ENCODE results near the gene HSPA2. TPM values are rescaled to one million over a fixed set of nuclear protein-coding genes. Genes with fewer than 3 reads are reported as not detected.
"Not testable (repeated sequence)": the region's sequence is repeated elsewhere in the genome, so short reads cannot be mapped to it uniquely, and the experiment has no call there.

Gene HSPA2
- total RNA-seq, 2 donors from 2014 or later: 4.0 to 19.7 TPM

DNA sequence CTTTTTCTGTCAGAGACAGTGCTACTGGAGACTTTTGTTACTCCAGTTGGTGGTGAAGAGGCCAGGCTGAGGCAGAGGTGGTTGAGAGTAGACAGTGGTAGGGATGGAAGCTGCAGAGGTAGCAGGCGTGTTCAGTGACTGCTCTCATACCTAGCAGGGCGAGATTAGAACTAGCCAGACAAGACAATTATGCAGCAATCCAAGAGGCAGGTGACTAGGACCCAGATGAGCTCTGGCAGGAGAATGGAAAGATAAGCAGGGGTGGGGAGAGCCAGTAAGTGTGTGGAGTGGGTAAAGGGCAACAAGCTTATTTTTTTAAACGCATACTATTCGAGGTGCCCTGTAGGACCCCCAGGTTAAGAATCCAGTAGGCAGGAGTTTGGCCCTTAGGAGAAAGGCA, 14.0 kb downstream of the HSPA2 start:
- no peak for ATAC-seq
- 28 to 44% methylated on average over 4 of the region's 4 CpGs for WGBS, 2 donors

GRCh38 chr14:64556526-64556925, 16.0 kb downstream of the HSPA2 start:
- Histone ChIP-seq H3K27me3 (no peaks in the 10 kb centered on the region), H3K36me3 (replicated peaks in 1 of 2; ENCODE audit: insufficient read depth in 1 of 2, low read depth in 2 of 2) (no peaks in the 10 kb centered on the region), H3K27ac (no peak overlapping the region), H3K4me1 (no peaks in the 10 kb centered on the region), H3K9me3 (no peaks in the 10 kb centered on the region), H3K4me3 (no peak overlapping the region)
- 95 to 98% methylated on average over 5 of the region's 5 CpGs for WGBS, 2 donors
- ATAC-seq (no peak), DNase-seq (no peak)
- intact Hi-C loops (cut with DNase I): loop anchor here (10.0 kb wide), 1 partner anchor 68 kb away; no protein-coding TSS in a partner anchor
- TF ChIP-seq CTCF (IDR thresholded peaks at IDR 0.05) (no peak), POLR2A (IDR thresholded peaks at IDR 0.05) (no peak)

More for the DNA sequence above, 14.0 kb downstream of the HSPA2 start:
- TF ChIP-seq CTCF (IDR thresholded peaks at IDR 0.05) (no peak), POLR2A (IDR thresholded peaks at IDR 0.05) (no peak)
- Histone ChIP-seq H3K27ac (no peak overlapping the region), H3K4me3 (no peak overlapping the region), H3K4me1 (peaks cover 7% of the 10 kb centered on the region), H3K9me3 (no peaks in the 10 kb centered on the region), H3K27me3 (no peaks in the 10 kb centered on the region), H3K36me3 (replicated peaks in 1 of 2; ENCODE audit: insufficient read depth in 1 of 2, low read depth in 2 of 2) (no peaks in the 10 kb centered on the region)
- intact Hi-C loops (cut with DNase I): loop anchor here (10.0 kb wide), 1 partner anchor 70 kb away; no protein-coding TSS in a partner anchor
- DNase-seq: no peak

- H3K4me3 ChIP-seq; DNase-seq; H3K4me1 ChIP-seq; H3K27ac ChIP-seq; ATAC-seq; H3K27me3 ChIP-seq; H3K9me3 ChIP-seq; H3K36me3 ChIP-seq (replicated peaks in 1 of 2; ENCODE audit: insufficient read depth in 1 of 2, low read depth in 2 of 2): not testable (repeated sequence)
- intact Hi-C loops (cut with DNase I): loop anchor here (10.0 kb wide), 1 partner anchor 67 kb away; no protein-coding TSS in a partner anchor
- whole genome bisulfite sequencing, 2 donors: 92 to 98% methylated on average over 2 of the region's 2 CpGs
Measured at GRCh38 chr14:64558216-64558615, 17.7 kb downstream of the HSPA2 start.

DNA sequence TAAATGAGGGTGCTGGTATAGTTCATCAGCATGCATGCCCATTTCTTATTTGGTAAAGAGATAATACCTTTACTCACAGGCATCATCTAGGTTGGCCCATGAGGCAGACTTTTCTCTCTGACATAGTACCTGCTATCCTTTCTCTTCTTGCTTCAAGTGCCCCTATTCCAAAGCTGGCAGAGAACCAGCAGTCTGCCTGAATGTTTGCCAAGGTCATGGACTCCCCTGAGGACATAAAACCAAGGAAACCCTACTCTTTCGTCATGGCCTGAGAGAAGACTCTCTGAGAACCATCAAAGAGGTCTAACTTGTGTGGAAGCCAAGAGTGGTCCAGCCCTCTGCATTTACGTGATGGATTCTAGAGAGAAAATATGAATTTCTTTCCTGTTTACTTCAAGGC, 21.1 kb downstream of the HSPA2 start:
- TF ChIP-seq POLR2A (IDR thresholded peaks at IDR 0.05): no peak
- TF ChIP-seq CTCF (IDR thresholded peaks at IDR 0.05): no peak
- WGBS, 2 donors: 50 to 58% methylated on average over 2 of the region's 2 CpGs
- H3K4me1 ChIP-seq: no peaks in the 10 kb centered on the region
- no peak overlapping the region for H3K27ac ChIP-seq
- intact Hi-C loops (cut with DNase I): no loop called here
- H3K27me3 ChIP-seq: no peaks in the 10 kb centered on the region
- no peaks in the 10 kb centered on the region for H3K36me3 ChIP-seq (replicated peaks in 1 of 2; ENCODE audit: insufficient read depth in 1 of 2, low read depth in 2 of 2)
- DNase-seq (no peak), ATAC-seq (no peak)
- no peaks in the 10 kb centered on the region for H3K9me3 ChIP-seq
- no peak overlapping the region for H3K4me3 ChIP-seq

- Histone ChIP-seq H3K27ac (no peak overlapping the region), H3K4me3 (no peak overlapping the region), H3K9me3 (no peaks in the 10 kb centered on the region), H3K27me3 (no peaks in the 10 kb centered on the region), H3K36me3 (replicated peaks in 1 of 2; ENCODE audit: insufficient read depth in 1 of 2, low read depth in 2 of 2) (no peaks in the 10 kb centered on the region), H3K4me1 (no peaks in the 10 kb centered on the region)
- no peak for ATAC-seq
- intact Hi-C loops (cut with DNase I): no loop called here
- DNase-seq: no peak
- TF ChIP-seq CTCF (IDR thresholded peaks at IDR 0.05) (no peak), POLR2A (IDR thresholded peaks at IDR 0.05) (no peak)
Measured at GRCh38 chr14:64562436-64562835, 21.9 kb downstream of the HSPA2 start.
